Measurements from ENCODE around the gene THRB. TPM values are rescaled to one million over a fixed set of nuclear protein-coding genes. Genes with fewer than 3 reads are reported as not detected.

The THRB gene
- total RNA-seq, 1 donor from 2014 or later, result 22.8 TPM

- H3K4me1 ChIP-seq, result peaks cover 6% of the 10 kb centered on the region
- no peak overlapping the region for H3K27ac ChIP-seq
- no peak for TF ChIP-seq POLR2A (IDR thresholded peaks at IDR 0.05)
- TF ChIP-seq CTCF (IDR thresholded peaks at IDR 0.05), result no peak
- TF ChIP-seq POLR2AphosphoS5 (IDR thresholded peaks at IDR 0.05; ENCODE audit: insufficient read depth in 1 of 2, low read depth in 1 of 2), result no peak
- intact Hi-C loops (cut with DNase I), result no loop called here
- no peak overlapping the region for H3K4me3 ChIP-seq
- no peaks in the 10 kb centered on the region for H3K36me3 ChIP-seq
- no peaks in the 10 kb centered on the region for H3K9me3 ChIP-seq
- H3K27me3 ChIP-seq, result no peaks in the 10 kb centered on the region
- no peak for DNase-seq (ENCODE audit: extremely low spot score in 2 of 2)
These were observed 30.9 kb upstream of the THRB start for GRCh38 chr3:24525557-24525956.

GRCh38 chr3:24525022-24525421, 30.4 kb upstream of the THRB start:
- Histone ChIP-seq H3K27ac (no peak overlapping the region), H3K4me3 (no peak overlapping the region), H3K36me3 (no peaks in the 10 kb centered on the region), H3K4me1 (peaks cover 6% of the 10 kb centered on the region), H3K9me3 (no peaks in the 10 kb centered on the region), H3K27me3 (no peaks in the 10 kb centered on the region)
- no peak for TF ChIP-seq CTCF (IDR thresholded peaks at IDR 0.05)
- no peak for TF ChIP-seq POLR2AphosphoS5 (IDR thresholded peaks at IDR 0.05; ENCODE audit: insufficient read depth in 1 of 2, low read depth in 1 of 2)
- no peak for TF ChIP-seq POLR2A (IDR thresholded peaks at IDR 0.05)
- no peak for DNase-seq (ENCODE audit: extremely low spot score in 2 of 2)
- intact Hi-C loops (cut with DNase I), result no loop called here

GRCh38 chr3:24523988-24524727, 29.5 kb upstream of the THRB start:
- DNase-seq (ENCODE audit: extremely low spot score in 2 of 2), result no peak
- intact Hi-C loops (cut with DNase I), result no loop called here
- no peaks in the 10 kb centered on the region for H3K27me3 ChIP-seq
- H3K36me3 ChIP-seq, result no peaks in the 10 kb centered on the region
- H3K4me3 ChIP-seq, result no peak overlapping the region
- H3K4me1 ChIP-seq, result peaks cover 6% of the 10 kb centered on the region
- TF ChIP-seq CTCF (IDR thresholded peaks at IDR 0.05), result no peak
- no peak for TF ChIP-seq POLR2AphosphoS5 (IDR thresholded peaks at IDR 0.05; ENCODE audit: insufficient read depth in 1 of 2, low read depth in 1 of 2)
- TF ChIP-seq POLR2A (IDR thresholded peaks at IDR 0.05), result no peak
- no peak overlapping the region for H3K27ac ChIP-seq
- no peaks in the 10 kb centered on the region for H3K9me3 ChIP-seq

GRCh38 chr3:24523215-24523614, 28.6 kb upstream of the THRB start:
- Histone ChIP-seq H3K4me1 (peaks cover 6% of the 10 kb centered on the region), H3K9me3 (no peaks in the 10 kb centered on the region), H3K27me3 (no peaks in the 10 kb centered on the region), H3K36me3 (no peaks in the 10 kb centered on the region), H3K4me3 (no peak overlapping the region), H3K27ac (no peak overlapping the region)
- DNase-seq (ENCODE audit: extremely low spot score in 2 of 2), result no peak
- intact Hi-C loops (cut with DNase I), result no loop called here
- TF ChIP-seq POLR2A (IDR thresholded peaks at IDR 0.05) (no peak), POLR2AphosphoS5 (IDR thresholded peaks at IDR 0.05; ENCODE audit: insufficient read depth in 1 of 2, low read depth in 1 of 2) (no peak), CTCF (IDR thresholded peaks at IDR 0.05) (no peak)

GRCh38 chr3:24522146-24522579, 27.5 kb upstream of the THRB start:
- no peaks in the 10 kb centered on the region for H3K36me3 ChIP-seq
- H3K4me1 ChIP-seq, result peaks cover 6% of the 10 kb centered on the region
- TF ChIP-seq CTCF (IDR thresholded peaks at IDR 0.05), result no peak
- no peak for TF ChIP-seq POLR2A (IDR thresholded peaks at IDR 0.05)
- TF ChIP-seq POLR2AphosphoS5 (IDR thresholded peaks at IDR 0.05; ENCODE audit: insufficient read depth in 1 of 2, low read depth in 1 of 2), result no peak
- no peak for DNase-seq (ENCODE audit: extremely low spot score in 2 of 2)
- H3K27me3 ChIP-seq, result no peaks in the 10 kb centered on the region
- H3K27ac ChIP-seq, result peak overlapping the region; percentile 61
- H3K9me3 ChIP-seq, result no peaks in the 10 kb centered on the region
- intact Hi-C loops (cut with DNase I), result no loop called here
- peak overlapping the region; percentile 53 to 82 for H3K4me3 ChIP-seq

Data from vagina (tissue), 2 donors.